ENCODE results near the gene CFAP410. TPM values are rescaled to one million over a fixed set of nuclear protein-coding genes. Genes with fewer than 3 reads are reported as not detected.
A peak's percentile ranks its signal among the peaks of the same experiment; 100 is the strongest.

Gene CFAP410
- total and polyA plus RNA-seq, 2 of the 13 experiments (the other 11 are each of a cell fraction or from before 2014, with no cell fraction given), result 8.0 to 20.1 TPM

GRCh38 chr21:44337941-44338895, 972 bp downstream of the CFAP410 start (continued):
- TF ChIP-seq ZNF501 (CRISPR knock-in tag; IDR thresholded peaks at IDR 0.05) (0 out of 2 replicates have a peak, but pooled peaks have one; percentile 38), TFAP4 (IDR thresholded peaks at IDR 0.05; ENCODE audit: borderline replicate concordance, low read depth) (peak; percentile 30; the same call in 1 of the 2 replicates), ZBTB38 (CRISPR knock-in tag; IDR thresholded peaks at IDR 0.05) (0 out of 2 replicates have a peak, but pooled peaks have one; percentile 47), SP5 (CRISPR knock-in tag; IDR thresholded peaks at IDR 0.05; ENCODE audit: borderline replicate concordance, low read depth) (peak; percentile 41; the same call in 1 of the 2 replicates), DZIP1 (CRISPR knock-in tag; IDR thresholded peaks at IDR 0.05) (0 out of 2 replicates have a peak, but pooled peaks have one; percentile 59), BORCS8-MEF2B (CRISPR knock-in tag; IDR thresholded peaks at IDR 0.05) (peak; percentile 42; the same call in 1 of the 2 replicates), FOXK2 (IDR thresholded peaks at IDR 0.05) (0 out of 2 replicates have a peak, but pooled peaks have one; percentile 12), MXD1 (CRISPR knock-in tag; IDR thresholded peaks at IDR 0.05) (peak; percentile 66; the same call in 1 of the 2 replicates), ZNF280D (CRISPR knock-in tag; IDR thresholded peaks at IDR 0.05) (no peak), ELF1 (CRISPR knock-in tag; IDR thresholded peaks at IDR 0.05) (peak; percentile 9; the same call in 1 of the 2 replicates), SALL1 (CRISPR knock-in tag; IDR thresholded peaks at IDR 0.05) (peak; percentile 31; the same call in 1 of the 2 replicates), NR2C2 (CRISPR knock-in tag; IDR thresholded peaks at IDR 0.05; ENCODE audit: borderline replicate concordance) (no peak), TARDBP (CRISPR knock-in tag; IDR thresholded peaks at IDR 0.05) (0 out of 2 replicates have a peak, but pooled peaks have one; percentile 24), KDM2A (CRISPR knock-in tag; IDR thresholded peaks at IDR 0.05; ENCODE audit: borderline replicate concordance, low read depth) (0 out of 2 replicates have a peak, but pooled peaks have one; percentile 38), SRY (CRISPR knock-in tag; IDR thresholded peaks at IDR 0.05) (no peak)
